Upper lobe of left lung (tissue), 4 donors: Measurements from ENCODE around the gene NPSR1.
"Not testable (repeated sequence)": the region's sequence is repeated elsewhere in the genome, so short reads cannot be mapped to it uniquely, and the experiment has no call there.

ENCODE experiments used
- CTCF ChIP-seq, 6 experiments: fragments of 450-650 bp in 4 of 6; fragments of 200-600 bp in 2 of 6; sonication (generic) in 2 of 6; IDR thresholded peaks; one replicate each; pipeline ENCODE4 v1.5.1; 2016 to 2019; ENCODE audit warnings: antibody characterized with exemption in 6 of 6
- POLR2A ChIP-seq, 4 donors: fragments of 450-650 bp; IDR thresholded peaks; one replicate each; pipeline ENCODE4 v1.5.1; 2016 to 2017; ENCODE audit warnings: antibody characterized with exemption in 4 of 4, mild to moderate bottlenecking in 2 of 4
- POLR2AphosphoS5 ChIP-seq, 2 donors: sonication (generic); formaldehyde crosslinking; IDR thresholded peaks; one replicate each; pipeline ENCODE4 v1.5.1; 2017; ENCODE audit warnings: antibody characterized with exemption in 2 of 2

- not testable (repeated sequence) for TF ChIP-seq CTCF, POLR2A, POLR2AphosphoS5 (IDR thresholded peaks at IDR 0.05)
Measured at GRCh38 chr7:34870041-34870440, 212.0 kb downstream of the NPSR1 start.
